ENCODE data around the gene CYB5RL. TPM values are rescaled to one million over a fixed set of nuclear protein-coding genes. Genes with fewer than 3 reads are reported as not detected.

Gene CYB5RL
- total RNA-seq, 1 experiment from 2014 or later = 3.8 TPM

GRCh38 chr1:54200519-54200997 lies 728 bp upstream of the CYB5RL start:
- in situ Hi-C loops (cut with HindIII; ENCODE audit: low pct_unique_long_range_greater_than_20kb, low sequenced_read_pairs) = no loop called here
- DNase-seq (ENCODE audit: low read depth) = no peak

- in situ Hi-C loops (cut with HindIII; ENCODE audit: low pct_unique_long_range_greater_than_20kb, low sequenced_read_pairs) = no loop called here
Observed at GRCh38 chr1:54199151-54199764, 572 bp downstream of the CYB5RL start.

GRCh38 chr1:54193453-54193852 lies 6.4 kb downstream of the CYB5RL start:
- in situ Hi-C loops (cut with HindIII; ENCODE audit: low pct_unique_long_range_greater_than_20kb, low sequenced_read_pairs) = no loop called here
- DNase-seq (ENCODE audit: low read depth) = no peak

More at GRCh38 chr1:54199151-54199764, 572 bp downstream of the CYB5RL start:
- no peak for DNase-seq (ENCODE audit: low read depth)

- in situ Hi-C loops (cut with HindIII; ENCODE audit: low pct_unique_long_range_greater_than_20kb, low sequenced_read_pairs) = no loop called here
- no peak for DNase-seq (ENCODE audit: low read depth)
Observed at GRCh38 chr1:54191525-54191924, 8.3 kb downstream of the CYB5RL start.

- in situ Hi-C loops (cut with HindIII; ENCODE audit: low pct_unique_long_range_greater_than_20kb, low sequenced_read_pairs) = no loop called here
- no peak for DNase-seq (ENCODE audit: low read depth)
Observed at GRCh38 chr1:54190526-54190925, 9.3 kb downstream of the CYB5RL start.

- in situ Hi-C loops (cut with HindIII; ENCODE audit: low pct_unique_long_range_greater_than_20kb, low sequenced_read_pairs) = no loop called here
- DNase-seq (ENCODE audit: low read depth) = no peak
Observed at GRCh38 chr1:54188291-54188690, 11.5 kb downstream of the CYB5RL start.

- in situ Hi-C loops (cut with HindIII; ENCODE audit: low pct_unique_long_range_greater_than_20kb, low sequenced_read_pairs) = no loop called here
- no peak for DNase-seq (ENCODE audit: low read depth)
Observed at GRCh38 chr1:54186056-54186455, 13.8 kb downstream of the CYB5RL start.

- DNase-seq (ENCODE audit: low read depth) = no peak
- in situ Hi-C loops (cut with HindIII; ENCODE audit: low pct_unique_long_range_greater_than_20kb, low sequenced_read_pairs) = no loop called here
Observed at GRCh38 chr1:54180701-54181360, 19.0 kb downstream of the CYB5RL start.

GRCh38 chr1:54178296-54179070 lies 21.3 kb downstream of the CYB5RL start:
- in situ Hi-C loops (cut with HindIII; ENCODE audit: low pct_unique_long_range_greater_than_20kb, low sequenced_read_pairs) = no loop called here
- DNase-seq (ENCODE audit: low read depth) = no peak

- in situ Hi-C loops (cut with HindIII; ENCODE audit: low pct_unique_long_range_greater_than_20kb, low sequenced_read_pairs) = no loop called here
- no peak for DNase-seq (ENCODE audit: low read depth)
Observed at GRCh38 chr1:54177726-54178125, 22.1 kb downstream of the CYB5RL start.

GRCh38 chr1:54176621-54177327 lies 23.1 kb downstream of the CYB5RL start:
- no peak for DNase-seq (ENCODE audit: low read depth)
- in situ Hi-C loops (cut with HindIII; ENCODE audit: low pct_unique_long_range_greater_than_20kb, low sequenced_read_pairs) = no loop called here

- no peak for DNase-seq (ENCODE audit: low read depth)
- in situ Hi-C loops (cut with HindIII; ENCODE audit: low pct_unique_long_range_greater_than_20kb, low sequenced_read_pairs) = no loop called here
Observed at GRCh38 chr1:54174106-54174505, 25.7 kb downstream of the CYB5RL start.

- no peak for DNase-seq (ENCODE audit: low read depth)
- in situ Hi-C loops (cut with HindIII; ENCODE audit: low pct_unique_long_range_greater_than_20kb, low sequenced_read_pairs) = no loop called here
Observed at GRCh38 chr1:54173681-54174080, 26.1 kb downstream of the CYB5RL start.

- in situ Hi-C loops (cut with HindIII; ENCODE audit: low pct_unique_long_range_greater_than_20kb, low sequenced_read_pairs) = no loop called here
- no peak for DNase-seq (ENCODE audit: low read depth)
Observed at GRCh38 chr1:54172614-54173599, 26.9 kb downstream of the CYB5RL start.

- in situ Hi-C loops (cut with HindIII; ENCODE audit: low pct_unique_long_range_greater_than_20kb, low sequenced_read_pairs) = no loop called here
- no peak for DNase-seq (ENCODE audit: low read depth)
Observed at GRCh38 chr1:54171606-54172005, 28.2 kb downstream of the CYB5RL start.

- in situ Hi-C loops (cut with HindIII; ENCODE audit: low pct_unique_long_range_greater_than_20kb, low sequenced_read_pairs) = no loop called here
- no peak for DNase-seq (ENCODE audit: low read depth)
Observed at GRCh38 chr1:54171016-54171415, 28.8 kb downstream of the CYB5RL start.

GRCh38 chr1:54169068-54169467 lies 30.8 kb downstream of the CYB5RL start:
- in situ Hi-C loops (cut with HindIII; ENCODE audit: low pct_unique_long_range_greater_than_20kb, low sequenced_read_pairs) = no loop called here
- DNase-seq (ENCODE audit: low read depth) = no peak
